ENCODE measurements around the gene USP6NL. TPM values are rescaled to one million over a fixed set of nuclear protein-coding genes. Genes with fewer than 3 reads are reported as not detected.
A peak's percentile ranks its signal among the peaks of the same experiment; 100 is the strongest.

Gene USP6NL
- total RNA-seq, 1 experiment from 2014 or later = 21.4 TPM

- Mint-ChIP-seq H3K4me3 (no peak overlapping the region), H3K36me3 (no peaks in the 10 kb centered on the region), H3K4me1 (no peaks in the 10 kb centered on the region), H3K9me3 (no peaks in the 10 kb centered on the region), H3K27me3 (ENCODE audit: low read depth) (no peaks in the 10 kb centered on the region), H3K27ac (no peak overlapping the region)
- ATAC-seq (peak; percentile 30; the same call in 1 of the 2 replicates), DNase-seq (ENCODE audit: low spot score) (no peak)
- POLR2A ChIA-PET = no interaction called here
- CTCF ChIA-PET = no interaction called here
- TF ChIP-seq ZNF512 (CRISPR knock-in tag; IDR thresholded peaks at IDR 0.05; ENCODE audit: borderline replicate concordance) (no peak), ZNF671 (CRISPR knock-in tag; IDR thresholded peaks at IDR 0.05) (no peak), ZSCAN18 (CRISPR knock-in tag; IDR thresholded peaks at IDR 0.05) (no peak), FOXK1 (CRISPR knock-in tag; IDR thresholded peaks at IDR 0.05) (no peak), NFE2L1 (CRISPR knock-in tag; IDR thresholded peaks at IDR 0.05) (no peak), NR1H2 (CRISPR knock-in tag; IDR thresholded peaks at IDR 0.05) (no peak), USF2 (CRISPR knock-in tag; IDR thresholded peaks at IDR 0.05) (no peak), EMX1 (CRISPR knock-in tag; IDR thresholded peaks at IDR 0.05) (no peak), OVOL2 (CRISPR knock-in tag; IDR thresholded peaks at IDR 0.05; ENCODE audit: borderline replicate concordance) (no peak)
Measured at GRCh38 chr10:11638055-11638698, 26.7 kb upstream of the USP6NL start.

- H3K4me1 Mint-ChIP-seq = no peaks in the 10 kb centered on the region
- H3K4me3 Mint-ChIP-seq = no peak overlapping the region
- POLR2A ChIA-PET = no interaction called here
- DNase-seq (ENCODE audit: low spot score) (no peak), ATAC-seq (no peak)
- no peaks in the 10 kb centered on the region for H3K27me3 Mint-ChIP-seq (ENCODE audit: low read depth)
- TF ChIP-seq ZBTB43 (CRISPR knock-in tag; IDR thresholded peaks at IDR 0.05) (no peak), TCF7 (CRISPR knock-in tag; IDR thresholded peaks at IDR 0.05; ENCODE audit: low read depth) (no peak)
- CTCF ChIA-PET = interaction anchor here (0.6 kb wide), 1 partner anchor 41 kb away, joined by 4 read pairs; no protein-coding TSS in a partner anchor
- no peak overlapping the region for H3K27ac Mint-ChIP-seq
- H3K36me3 Mint-ChIP-seq = no peaks in the 10 kb centered on the region
- no peaks in the 10 kb centered on the region for H3K9me3 Mint-ChIP-seq
Measured at GRCh38 chr10:11636697-11637303, 25.4 kb upstream of the USP6NL start.

- Mint-ChIP-seq H3K4me3 (no peak overlapping the region), H3K27me3 (ENCODE audit: low read depth) (no peaks in the 10 kb centered on the region; the same call in 1 of the 2 replicates), H3K27ac (no peak overlapping the region), H3K9me3 (no peaks in the 10 kb centered on the region), H3K36me3 (no peaks in the 10 kb centered on the region), H3K4me1 (no peaks in the 10 kb centered on the region)
- no peak for TF ChIP-seq ZNF396 (CRISPR knock-in tag; IDR thresholded peaks at IDR 0.05; ENCODE audit: borderline replicate concordance)
- TF ChIP-seq NR3C1 (CRISPR knock-in tag; conservative IDR thresholded peaks at IDR 0.05; ENCODE audit: low read depth) = no peak
- no peak for TF ChIP-seq ERG (CRISPR knock-in tag; IDR thresholded peaks at IDR 0.05)
- TF ChIP-seq ZNF416 (CRISPR knock-in tag; IDR thresholded peaks at IDR 0.05) = no peak
- no peak for TF ChIP-seq GABPB1 (CRISPR knock-in tag; IDR thresholded peaks at IDR 0.05)
- no peak for TF ChIP-seq ZNF138 (CRISPR knock-in tag; conservative IDR thresholded peaks at IDR 0.05)
- no peak for TF ChIP-seq JAZF1 (CRISPR knock-in tag; IDR thresholded peaks at IDR 0.05)
- TF ChIP-seq TP53 (CRISPR knock-in tag; IDR thresholded peaks at IDR 0.05) = no peak
- TF ChIP-seq ZBTB43 (CRISPR knock-in tag; IDR thresholded peaks at IDR 0.05) = no peak
- TF ChIP-seq IRF2 (CRISPR knock-in tag; IDR thresholded peaks at IDR 0.05; ENCODE audit: borderline replicate concordance, low read depth) = no peak
- no peak for TF ChIP-seq NFE2L1 (CRISPR knock-in tag; IDR thresholded peaks at IDR 0.05)
- no peak for TF ChIP-seq GRHL2 (CRISPR knock-in tag; IDR thresholded peaks at IDR 0.05; ENCODE audit: insufficient replicate concordance, severe bottlenecking)
- TF ChIP-seq ZNF121 (CRISPR knock-in tag; IDR thresholded peaks at IDR 0.05) = no peak
- TF ChIP-seq ZNF317 (CRISPR knock-in tag; IDR thresholded peaks at IDR 0.05; ENCODE audit: borderline replicate concordance, low read depth) = no peak
- no peak for DNase-seq (ENCODE audit: low spot score)
- ATAC-seq = no peak
- CTCF ChIA-PET = no interaction called here
- POLR2A ChIA-PET = no interaction called here
Measured at GRCh38 chr10:11631890-11632587, 20.6 kb upstream of the USP6NL start.
